HG03571 (cell line): Measurements from ENCODE around the gene MAP1B.

Experiments
- ATAC-seq: cut with Tn5 transposase; IDR thresholded peaks from one replicate; pipeline ENCODE4 v1.9.1; 2021; ENCODE audit not compliant: unreplicated experiment

MAP1B gene

DNA sequence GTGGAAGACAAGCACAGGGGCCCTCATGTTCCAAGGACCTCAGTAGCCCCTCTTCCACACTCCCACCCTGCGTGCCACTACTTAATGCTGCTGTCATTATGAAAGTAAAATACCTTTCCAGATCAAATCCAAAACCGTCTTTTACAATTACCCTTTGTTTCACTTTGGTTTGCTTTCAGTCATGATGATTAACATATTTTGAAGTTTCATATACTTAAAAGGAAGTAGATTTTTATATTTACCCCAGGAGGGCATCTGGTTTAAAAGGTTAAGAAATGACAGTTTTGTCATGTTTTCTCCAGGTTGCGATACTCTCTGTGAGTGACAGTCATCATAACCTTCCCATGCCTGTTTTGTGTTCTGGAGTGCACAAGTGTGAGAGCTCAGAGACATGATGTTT, 13.5 kb upstream of the MAP1B start:
- no peak for ATAC-seq

DNA sequence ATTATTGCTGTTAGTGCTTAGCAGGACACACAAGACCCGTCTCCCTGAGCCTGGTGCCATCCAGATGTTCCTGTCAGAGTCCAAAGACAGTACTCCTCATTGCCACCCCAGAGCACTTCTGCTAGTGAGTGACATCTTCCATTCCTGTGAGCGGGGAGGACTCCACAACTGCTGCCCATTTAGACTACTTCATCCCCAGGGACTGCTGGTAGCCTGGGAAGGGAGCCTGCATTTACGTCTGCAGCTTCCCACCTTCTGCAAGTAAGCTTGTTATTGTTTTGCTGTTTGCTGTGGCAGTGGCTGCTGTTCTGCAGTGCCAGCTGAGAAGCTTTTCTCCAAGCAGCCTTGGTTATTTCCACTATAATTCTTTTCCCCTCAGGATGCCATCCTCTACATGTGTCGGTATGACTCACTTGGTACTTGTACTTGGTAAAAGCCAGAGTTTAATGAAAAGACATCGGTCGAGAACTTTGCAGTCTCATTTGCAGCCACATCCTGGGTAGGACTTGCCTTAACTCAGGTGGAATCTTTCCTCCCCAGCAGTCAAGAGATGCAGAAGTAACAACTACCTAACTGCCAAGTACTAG, 10.6 kb upstream of the MAP1B start:
- ATAC-seq: no peak

DNA sequence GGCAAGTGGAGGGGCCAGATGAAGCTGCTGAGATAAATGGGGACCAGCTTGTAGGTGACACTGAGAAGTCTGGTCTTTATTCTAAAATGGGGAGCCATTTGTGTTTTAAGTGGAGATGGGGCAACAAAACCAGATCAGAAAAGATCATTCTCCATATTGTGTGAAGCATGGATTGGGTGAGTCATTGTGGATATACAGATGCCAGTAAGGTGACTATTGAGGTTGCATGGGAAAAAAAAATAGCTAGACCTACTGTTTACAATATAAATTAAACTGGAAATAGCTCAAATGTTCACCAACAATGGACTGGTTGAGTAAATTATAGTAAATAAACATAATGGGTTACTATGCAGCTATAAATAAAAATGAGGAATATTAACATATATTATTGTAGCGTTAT, 5.4 kb upstream of the MAP1B start:
- no peak for ATAC-seq

DNA sequence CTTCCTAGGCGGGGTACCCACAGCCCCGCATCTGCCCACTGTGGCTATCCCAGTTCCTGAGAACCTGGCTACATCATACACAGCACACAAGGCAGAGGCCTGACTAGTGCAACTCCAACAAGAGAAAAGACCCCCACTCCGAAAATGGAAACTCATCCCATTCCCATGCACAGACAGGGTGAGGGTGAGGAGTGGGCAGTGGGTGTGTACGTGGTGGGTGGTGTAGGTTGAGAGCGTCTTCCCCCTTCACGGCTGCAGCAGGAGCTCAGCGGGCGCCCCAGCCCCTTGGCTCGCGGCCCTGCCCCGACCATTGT, 501 bp upstream of the MAP1B start:
- no peak for ATAC-seq

DNA sequence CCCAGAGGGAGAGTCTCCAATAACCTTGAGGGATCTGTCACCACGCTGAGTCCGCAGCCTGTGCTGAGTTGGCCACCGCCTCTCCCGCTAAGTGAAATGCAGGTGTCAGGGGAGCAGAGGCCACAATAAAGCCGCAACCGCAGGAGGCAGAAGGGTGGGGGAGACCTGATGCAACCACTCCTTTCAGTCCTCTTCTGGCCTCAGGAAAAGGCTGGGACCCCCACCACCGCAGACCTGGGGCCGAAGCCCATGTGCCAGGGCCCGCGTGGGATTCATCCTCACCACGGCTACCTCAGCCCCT, 576 bp downstream of the MAP1B start:
- ATAC-seq: no peak

DNA sequence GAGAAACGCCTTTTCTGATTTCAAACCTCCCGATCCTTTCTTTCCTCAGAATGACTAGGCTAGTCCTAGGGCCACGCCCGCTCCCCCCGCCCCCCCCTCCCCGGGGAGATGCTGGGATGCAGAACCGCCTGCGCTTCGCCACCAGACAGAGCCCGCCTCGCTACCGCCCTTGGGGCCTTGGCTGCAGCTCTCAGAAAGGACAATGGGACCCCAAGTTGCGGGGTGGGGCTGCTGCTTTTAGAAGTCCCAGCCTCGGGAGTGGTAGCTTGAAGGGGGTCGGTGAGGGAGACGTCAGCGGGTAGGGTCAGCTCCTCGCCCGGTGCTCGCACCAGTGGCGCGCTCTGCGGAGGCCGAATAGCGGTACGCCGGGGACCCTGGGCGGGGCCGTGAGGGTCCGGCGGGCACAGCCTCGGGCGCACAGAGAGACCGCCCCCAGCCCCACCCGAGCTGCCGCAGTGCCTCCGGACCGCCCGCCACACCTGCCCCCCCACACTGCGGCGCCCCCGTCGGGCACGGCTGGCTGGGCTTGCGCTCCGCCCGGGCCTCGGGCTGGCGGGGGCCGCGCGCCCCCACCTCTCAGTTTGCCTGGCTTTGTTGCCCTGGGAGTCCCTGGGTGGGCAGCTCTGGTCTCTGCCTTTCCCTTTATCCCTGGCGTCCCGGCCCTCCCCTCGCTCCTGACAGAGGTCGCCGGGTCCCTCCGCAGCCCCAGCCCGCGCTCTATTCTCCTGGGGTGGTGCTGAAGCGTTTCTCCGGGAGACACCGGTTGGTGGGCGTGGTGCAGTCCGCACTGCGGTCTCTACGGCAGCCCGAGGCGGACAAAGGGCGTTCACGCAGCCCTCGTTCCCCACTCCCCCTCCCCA, 1.2 kb downstream of the MAP1B start:
- no peak for ATAC-seq

DNA sequence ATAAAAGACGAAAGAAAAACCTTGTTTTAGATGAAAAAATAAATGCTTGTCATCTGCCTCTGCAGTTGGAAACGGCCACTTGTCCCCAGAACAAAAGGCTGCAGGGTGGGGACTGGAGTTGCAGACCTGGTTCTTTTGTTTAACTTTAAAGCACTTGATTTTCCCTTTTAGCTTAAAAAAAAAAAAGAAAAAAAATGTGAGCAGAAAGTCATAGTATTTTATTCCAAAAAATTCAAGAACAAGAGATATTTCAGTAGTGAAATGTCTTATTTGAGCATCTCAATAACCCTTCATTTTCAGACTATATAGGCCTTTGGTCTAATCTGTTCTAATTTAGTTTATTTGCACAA, 1.8 kb downstream of the MAP1B start:
- no peak for ATAC-seq

DNA sequence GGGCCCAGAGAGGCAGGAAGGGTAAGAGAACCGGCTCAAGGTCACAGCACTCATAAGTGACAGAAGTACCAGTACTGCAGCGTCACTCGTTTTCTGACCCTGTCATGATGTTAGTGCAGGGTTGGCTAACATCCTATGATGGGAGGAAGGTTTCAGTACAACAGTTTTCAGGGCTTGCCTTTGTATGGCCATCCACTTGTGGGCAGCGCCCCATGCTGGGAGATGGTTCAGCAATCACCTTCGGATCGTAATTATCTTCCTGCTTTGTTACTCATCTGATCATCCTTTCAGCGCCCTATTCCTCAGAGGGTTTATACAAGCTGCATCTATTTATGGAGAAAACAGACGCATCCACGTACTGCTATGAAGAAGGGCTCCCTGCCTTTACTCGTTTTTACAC, 2.4 kb downstream of the MAP1B start:
- ATAC-seq: no peak

DNA sequence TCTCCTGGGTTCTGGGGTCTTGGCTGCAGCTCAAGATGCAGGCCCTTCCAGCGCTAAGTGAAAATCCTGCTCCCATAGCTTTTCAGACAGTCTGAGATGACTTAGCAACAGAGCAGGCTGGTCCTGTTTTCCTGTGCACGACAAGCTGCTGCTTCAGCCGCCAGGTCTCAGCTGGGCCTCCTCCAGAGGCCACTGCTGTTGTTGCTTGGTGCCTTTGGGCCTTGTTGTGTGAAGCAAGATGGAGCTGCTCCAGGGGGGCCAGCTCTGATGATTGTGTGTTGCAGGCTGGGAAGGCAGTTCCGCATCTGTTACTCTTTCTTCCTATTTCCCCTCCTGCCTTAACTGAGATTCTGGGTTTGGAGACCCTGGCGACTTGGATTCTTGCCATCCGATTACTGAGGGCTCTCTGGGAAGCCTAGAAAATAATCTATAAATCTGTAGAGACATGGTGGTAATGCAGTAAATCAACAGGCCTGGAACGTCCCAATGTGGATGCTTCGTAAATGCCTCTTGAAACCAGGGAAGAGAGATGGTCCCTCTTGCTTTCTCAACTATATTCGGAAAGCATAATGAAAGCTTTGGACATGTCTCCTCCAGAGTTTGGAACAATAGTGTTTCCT, 3.2 kb downstream of the MAP1B start:
- no peak for ATAC-seq

DNA sequence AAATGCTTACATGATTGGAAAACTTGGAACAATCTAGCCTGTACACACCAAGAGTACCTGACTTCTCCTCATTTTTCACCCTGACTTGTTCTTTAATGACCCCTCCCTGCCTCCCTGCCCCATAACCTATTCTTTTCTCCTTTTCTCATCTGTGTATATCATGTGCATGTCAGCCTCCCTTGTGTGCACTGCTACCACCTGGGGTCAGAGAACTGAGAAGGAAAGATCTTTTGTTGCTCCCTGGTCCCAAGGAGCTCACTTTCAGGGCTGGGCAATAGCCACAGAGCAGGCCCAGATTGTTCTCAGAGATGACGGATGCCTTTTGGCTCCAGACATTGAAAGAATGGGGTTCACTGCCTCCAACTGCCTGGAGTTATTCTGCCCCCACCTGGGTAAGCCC, 5.1 kb downstream of the MAP1B start:
- ATAC-seq: no peak

DNA sequence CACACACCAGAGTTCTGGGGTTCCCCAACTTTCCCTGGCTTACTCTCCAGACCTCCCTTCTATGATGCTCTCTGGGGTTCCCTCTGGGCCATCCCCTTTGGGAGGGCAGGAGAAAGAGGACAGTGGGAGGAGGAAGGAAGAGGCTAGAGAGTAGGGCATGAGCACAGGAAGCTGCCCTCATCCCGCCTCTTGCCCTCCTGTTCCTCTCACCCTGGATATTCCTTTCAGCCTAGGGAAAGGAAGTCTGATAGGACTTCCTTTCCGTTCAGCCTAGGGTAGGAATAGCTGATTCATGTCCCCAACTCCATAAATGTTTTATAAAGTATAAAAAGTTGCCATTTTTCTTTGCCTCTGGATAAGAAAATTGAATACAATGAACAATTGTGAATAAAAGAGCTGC, 7.4 kb downstream of the MAP1B start:
- no peak for ATAC-seq

DNA sequence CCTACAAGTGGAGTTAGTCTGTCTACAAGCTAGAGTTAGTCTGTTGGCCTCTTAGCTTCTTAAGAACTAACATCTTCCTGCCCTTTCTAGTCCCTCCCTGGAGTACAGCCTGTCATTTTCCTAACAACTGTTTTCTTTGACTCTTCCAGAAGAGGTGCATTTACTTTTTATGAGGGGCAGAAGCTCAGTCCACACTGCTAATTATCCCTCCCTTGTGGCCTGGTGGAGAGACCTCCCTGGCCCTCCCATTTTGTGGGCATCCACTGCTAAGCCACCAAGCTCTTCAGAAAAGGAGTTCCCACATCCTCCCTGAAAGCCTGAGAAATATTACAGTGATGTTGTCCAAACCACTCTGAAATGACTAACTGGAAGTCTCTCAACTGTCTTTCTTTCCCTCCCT, 8.0 kb downstream of the MAP1B start:
- ATAC-seq: no peak

DNA sequence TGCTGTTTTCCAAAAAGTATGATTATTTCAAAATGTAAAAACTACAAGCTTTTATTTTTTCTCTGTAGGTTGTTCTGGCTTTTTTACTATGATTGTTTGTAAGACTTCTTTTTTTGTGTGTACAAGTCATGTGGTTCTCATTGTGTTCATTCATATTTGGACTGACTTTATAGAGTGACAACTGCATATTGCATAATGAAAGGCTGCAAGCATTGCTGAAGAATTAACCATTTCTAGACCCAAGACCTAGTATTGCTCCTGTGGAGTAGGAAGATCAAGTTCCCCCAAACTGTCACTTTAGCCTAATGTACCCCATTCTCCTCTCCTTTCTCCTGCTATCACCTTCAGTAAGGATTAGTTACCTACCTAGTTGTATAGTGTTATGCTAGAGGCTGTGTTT, 10.0 kb downstream of the MAP1B start:
- ATAC-seq: no peak

DNA sequence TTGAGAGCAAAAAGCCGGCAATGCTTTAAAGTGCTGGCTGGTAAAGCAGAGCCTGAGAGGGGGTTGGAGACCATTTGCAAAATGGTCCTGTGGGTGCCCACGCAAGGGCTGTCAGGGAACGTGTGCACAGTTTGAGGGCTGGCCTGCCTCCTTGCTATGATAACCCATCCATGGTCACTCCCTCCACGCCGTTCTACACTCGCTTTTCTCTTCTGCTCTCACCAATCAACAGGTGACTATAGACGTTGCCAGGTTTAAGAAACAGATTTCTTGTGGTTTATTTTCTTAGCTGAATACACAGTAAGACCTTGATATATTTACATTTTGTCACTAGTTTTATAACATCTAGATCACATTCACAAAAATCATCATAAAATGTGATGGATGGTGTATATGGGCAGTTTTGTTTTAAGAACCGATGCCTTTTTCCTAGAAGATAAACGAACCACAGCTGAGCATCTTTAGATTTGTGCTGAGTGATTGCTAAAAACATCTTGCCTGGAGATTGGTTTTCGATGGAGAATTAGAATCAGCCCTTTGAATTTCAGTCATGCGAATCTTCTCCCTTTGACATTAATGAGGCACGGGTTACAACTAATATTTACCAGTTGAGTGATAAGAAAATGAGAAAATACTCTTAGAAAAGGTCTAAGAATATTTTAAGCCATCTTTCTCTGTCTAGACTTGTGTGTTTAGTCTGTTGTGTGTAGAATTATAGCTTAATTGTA, 13.9 kb downstream of the MAP1B start:
- ATAC-seq: no peak

DNA sequence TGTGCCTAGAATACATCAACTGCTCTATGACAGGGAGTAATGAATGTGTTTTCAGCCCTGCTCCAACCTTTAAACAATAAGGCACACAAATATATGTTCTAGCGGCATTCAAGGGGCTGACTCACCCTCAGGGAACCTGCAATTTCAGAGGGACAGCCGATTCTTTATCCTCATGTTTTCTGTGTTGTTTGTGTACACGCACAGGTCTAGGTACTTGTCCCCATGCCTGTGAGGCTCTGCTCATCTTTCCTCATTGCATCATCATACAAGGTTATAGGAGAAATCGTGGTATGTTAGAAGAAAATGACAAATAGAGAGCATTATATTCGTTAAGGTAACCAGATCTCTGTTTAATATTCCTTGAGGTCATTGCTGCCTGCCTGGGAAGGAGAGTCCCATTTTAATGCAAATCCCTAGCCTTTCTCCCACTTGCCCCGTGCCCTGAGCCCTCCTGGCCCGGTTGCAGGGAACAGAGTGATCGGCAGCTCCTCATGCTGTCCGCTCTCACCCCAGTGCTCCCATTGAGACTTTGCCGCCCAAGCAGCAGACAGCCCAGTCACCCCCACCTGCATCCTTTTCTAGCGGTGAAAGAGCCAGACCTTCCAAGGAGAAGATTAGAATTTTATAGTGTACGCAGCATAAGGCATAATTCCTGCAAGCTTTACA, 14.6 kb downstream of the MAP1B start:
- no peak for ATAC-seq

DNA sequence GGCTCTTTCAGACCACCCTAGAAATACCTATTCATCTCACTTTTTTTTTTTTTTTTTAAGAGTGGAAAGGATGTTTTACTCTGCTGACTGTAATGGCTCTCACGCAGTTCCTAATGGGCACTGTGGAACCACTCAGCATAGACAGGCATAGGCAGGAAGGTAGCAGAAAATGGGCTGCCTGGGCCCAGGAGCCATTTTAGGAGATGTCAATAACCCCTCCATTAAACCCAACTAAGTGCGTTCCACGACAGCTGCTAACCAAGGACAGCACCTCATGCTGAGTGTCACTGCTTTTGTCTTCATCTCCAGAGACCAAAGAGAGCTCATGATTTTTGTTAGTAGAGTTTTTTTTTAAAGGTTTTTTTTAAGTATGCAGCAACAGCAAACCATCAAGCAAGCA, 15.3 kb downstream of the MAP1B start:
- ATAC-seq: no peak

DNA sequence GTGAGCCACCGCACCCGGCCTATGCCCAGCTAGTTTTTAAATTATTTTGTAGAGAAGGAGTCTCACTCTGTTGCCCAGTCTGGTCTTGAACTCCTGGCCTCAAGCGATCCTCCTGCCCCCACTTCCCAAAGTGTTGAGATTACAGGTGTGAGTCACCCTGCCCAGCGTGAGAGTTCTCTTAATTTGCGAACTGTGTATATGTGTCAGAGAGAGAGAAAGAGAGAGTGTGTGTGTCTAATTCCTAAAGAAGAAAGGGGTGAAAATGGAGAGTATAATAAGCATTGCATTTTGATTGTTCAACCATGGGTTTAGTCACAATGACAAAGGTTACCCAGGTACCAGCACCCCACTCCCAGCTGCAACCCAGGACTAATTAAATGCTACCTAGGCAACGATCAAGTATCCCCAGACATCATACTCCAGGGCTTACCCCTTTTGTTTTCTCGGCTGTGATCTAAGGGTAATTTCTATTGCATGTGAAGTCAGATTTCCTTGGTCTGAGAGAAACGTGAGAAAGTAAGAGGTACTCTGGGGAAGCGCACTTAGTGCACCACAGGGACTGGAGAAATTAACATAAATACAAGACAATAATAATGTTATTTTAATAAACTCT, 16.6 kb downstream of the MAP1B start:
- no peak for ATAC-seq

DNA sequence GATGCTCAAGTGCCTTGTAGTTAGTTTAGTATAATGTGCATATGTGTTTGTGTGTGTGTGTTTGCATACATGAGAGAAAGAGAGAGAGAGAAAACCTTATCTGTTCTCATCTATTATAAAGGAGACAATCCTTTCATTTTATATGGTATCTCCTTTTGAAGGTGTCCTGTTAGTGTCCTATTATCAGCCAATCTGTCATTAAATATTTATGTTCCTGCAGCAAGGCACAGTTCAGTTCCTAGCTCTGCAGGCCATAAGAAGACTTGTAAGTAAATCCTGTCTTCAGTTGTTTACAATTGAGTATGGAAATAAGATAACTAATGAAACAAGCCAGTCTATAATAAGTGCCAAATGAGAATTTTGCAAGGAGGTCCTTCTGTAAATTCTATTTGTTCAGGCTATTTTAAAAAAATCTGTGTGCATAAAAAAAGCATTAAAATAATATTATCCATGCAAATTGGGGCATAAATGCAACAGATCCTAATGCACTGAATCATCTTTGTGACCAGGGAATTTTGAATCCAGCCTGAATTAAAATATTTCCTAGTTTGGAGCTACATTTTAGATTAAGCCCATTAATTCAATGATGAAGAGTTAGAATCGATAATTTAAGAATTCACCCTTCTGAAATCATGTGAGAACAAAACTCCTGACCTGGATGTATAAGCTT, 18.1 kb downstream of the MAP1B start:
- ATAC-seq: no peak

DNA sequence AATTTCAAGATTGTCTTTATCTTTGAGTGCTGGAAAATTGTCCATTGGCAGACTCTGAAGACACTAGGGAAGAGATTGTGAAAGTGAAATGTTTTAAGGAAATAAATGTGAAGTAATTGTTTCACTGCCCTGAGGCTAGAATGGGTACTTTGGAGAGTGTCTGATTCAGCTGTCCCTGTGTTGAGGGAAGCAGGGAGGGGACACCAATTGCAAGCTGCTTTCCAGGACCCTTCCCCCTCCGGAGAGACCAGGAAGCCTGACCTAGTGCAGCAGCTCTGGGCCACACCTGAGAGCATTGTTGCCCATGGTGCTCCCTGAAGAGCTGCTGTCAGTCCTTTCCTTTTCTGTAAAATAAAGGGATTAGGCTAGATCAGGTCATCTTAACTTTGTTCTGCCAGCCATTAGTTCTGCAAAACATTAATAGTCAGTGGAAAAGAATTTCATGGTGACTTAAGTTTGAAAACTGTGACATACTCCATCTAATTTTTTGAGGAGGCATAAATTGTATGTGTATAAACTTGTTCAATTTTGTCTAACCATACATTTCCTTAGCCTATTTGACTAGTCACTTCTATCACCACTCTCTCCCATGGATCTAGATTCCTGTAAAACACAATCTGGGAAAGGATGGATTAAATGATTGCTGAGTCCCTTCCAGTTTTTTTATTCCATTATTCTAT, 18.8 kb downstream of the MAP1B start:
- ATAC-seq: no peak

DNA sequence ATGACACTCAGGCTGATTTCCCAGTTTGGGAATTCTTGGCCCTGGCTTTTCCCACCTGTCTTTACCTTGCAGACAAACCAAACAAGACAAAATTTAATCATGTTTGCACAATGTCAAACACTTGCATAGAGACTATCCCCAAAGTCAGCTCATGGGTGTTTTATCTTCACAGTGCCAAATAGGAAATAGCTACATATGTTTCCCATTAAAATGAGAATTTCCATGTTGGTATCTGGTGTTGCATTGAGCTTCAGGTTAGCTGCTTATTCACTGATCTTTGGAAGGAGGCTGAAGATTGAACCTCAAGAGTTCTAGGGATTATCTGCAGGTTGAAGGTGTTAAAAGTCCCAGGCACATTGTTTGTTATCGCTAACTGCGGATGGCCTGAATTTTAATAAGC, 19.5 kb downstream of the MAP1B start:
- ATAC-seq: no peak
